GM20000 (cell line): ENCODE measurements around the gene KPNA6.
A peak's percentile ranks its signal among the peaks of the same experiment; 100 is the strongest.

Source experiments
- DNase-seq: peaks from one replicate; pipeline ENCODE4 v3.0.0; 2012; ENCODE audit warnings: low spot score
- CTCF ChIP-seq: IDR thresholded peaks from 2 replicates; pipeline ENCODE4 v1.5.1; 2012; ENCODE audit warnings: mild to moderate bottlenecking, control low read depth; ENCODE audit errors: extremely low read depth, missing control alignments

Gene KPNA6

GRCh38 chr1:32179443-32180185 is 71.8 kb downstream of the KPNA6 start, which contains the start of gene TXLNA:
Gene TXLNA, plus strand, starts transcription at chr1:32179675. Its CDS starts 671 bp downstream, at chr1:32180346.
- DNase-seq, result peak; percentile 98
- TF ChIP-seq CTCF, result no peak

GRCh38 chr1:32180186-32181060 is 72.6 kb downstream of the KPNA6 start:
- DNase-seq, result peak; percentile 39
- no peak for TF ChIP-seq CTCF

GRCh38 chr1:32181065-32181464 is 73.2 kb downstream of the KPNA6 start:
- no peak for DNase-seq
- TF ChIP-seq CTCF, result no peak

GRCh38 chr1:32181563-32181962 is 73.7 kb downstream of the KPNA6 start:
- TF ChIP-seq CTCF, result no peak
- DNase-seq, result no peak

- no peak for DNase-seq
- TF ChIP-seq CTCF, result no peak
Measured at GRCh38 chr1:32182060-32182459, 74.2 kb downstream of the KPNA6 start.

- TF ChIP-seq CTCF, result no peak
- no peak for DNase-seq
Measured at GRCh38 chr1:32184650-32185049, 76.8 kb downstream of the KPNA6 start.

- no peak for DNase-seq
- no peak for TF ChIP-seq CTCF
Measured at GRCh38 chr1:32186077-32186476, 78.2 kb downstream of the KPNA6 start.
